ENCODE measurements around the gene KCNQ1. TPM values are rescaled to one million over a fixed set of nuclear protein-coding genes. Genes with fewer than 3 reads are reported as not detected.

The KCNQ1 gene
- total RNA-seq, 1 experiment from 2014 or later: 2.3 TPM

GRCh38 chr11:2525941-2526807 is 81.4 kb downstream of the KCNQ1 start:
- Histone ChIP-seq H3K79me2 (ENCODE audit: insufficient read depth, low read length) (no peaks in the 10 kb centered on the region), H3K27ac (ENCODE audit: insufficient read length, low read depth, low read length) (no peak overlapping the region), H4K20me1 (ENCODE audit: control insufficient read depth, insufficient read depth, insufficient read length) (no peaks in the 10 kb centered on the region), H3K9ac (ENCODE audit: extremely low read depth, insufficient read length, low read length) (no peak overlapping the region), H2AFZ (ENCODE audit: low read length) (no peak overlapping the region), H2BK5ac (ENCODE audit: insufficient read length, low read length) (no peak overlapping the region), H3K4me2 (ENCODE audit: insufficient read depth, insufficient read length, low read length) (no peak overlapping the region), H3K4me1 (ENCODE audit: insufficient read depth, low read length) (no peaks in the 10 kb centered on the region), H3K18ac (ENCODE audit: insufficient read length, low read depth, low read length) (no peak overlapping the region), H2AK5ac (ENCODE audit: insufficient read length, low read length) (no peak overlapping the region), H3K27me3 (ENCODE audit: insufficient read depth, low read length) (no peaks in the 10 kb centered on the region; the same call in 1 of the 2 replicates), H2BK15ac (ENCODE audit: low read depth, low read length) (no peak overlapping the region), H3K23ac (ENCODE audit: insufficient read length, low read depth, low read length) (no peak overlapping the region), H3K14ac (ENCODE audit: insufficient read depth, low read length) (no peak overlapping the region), H3K4ac (ENCODE audit: low read depth, low read length) (no peak overlapping the region), H4K5ac (ENCODE audit: insufficient read length, low read depth, low read length) (no peak overlapping the region), H3K9me3 (ENCODE audit: control insufficient read depth, low read depth, low read length) (no peaks in the 10 kb centered on the region), H3T11ph (ENCODE audit: low read length) (no peak overlapping the region), H3K56ac (ENCODE audit: insufficient read length, low read depth, low read length) (no peak overlapping the region), H3K79me1 (ENCODE audit: insufficient read depth, low read depth, low read length, poor library complexity, severe bottlenecking) (no peaks in the 10 kb centered on the region), H4K8ac (replicated peaks; ENCODE audit: insufficient read length, low read depth, low read length) (no peak overlapping the region), H2BK120ac (ENCODE audit: low read depth, low read length, poor library complexity, severe bottlenecking) (no peak overlapping the region), H2BK12ac (ENCODE audit: insufficient read length, low read depth, low read length) (no peak overlapping the region), H3K23me2 (ENCODE audit: insufficient read length, low read depth, low read length, poor library complexity, severe bottlenecking) (no peaks in the 10 kb centered on the region), H4K91ac (ENCODE audit: insufficient read length, low read depth, low read length) (no peak overlapping the region), H2BK20ac (ENCODE audit: low read depth, low read length, poor library complexity, severe bottlenecking) (no peak overlapping the region)
- DNase-seq: peak; percentile 18
- Mint-ChIP-seq H3K36me3 (ENCODE audit: insufficient read depth in 1 of 3, low read depth in 3 of 3) (no peaks in the 10 kb centered on the region; a peak in 1 of 7 replicates), H3K9me3 (no peaks in the 10 kb centered on the region), H3K27me3 (ENCODE audit: low read depth) (peaks cover 71% of the 10 kb centered on the region), H3K4me1 (peaks cover 0 to 4% of the 10 kb centered on the region in 2 experiments; a peak in 1 of 4 replicates), H3K27ac (no peak overlapping the region), H3K4me3 (no peak overlapping the region)
- TF ChIP-seq CTCF (conservative IDR thresholded peaks at IDR 0.05): no peak
- no CpG with 5 or more reads among the region's 15 CpGs for WGBS (ENCODE audit: extremely low coverage, insufficient read length, low lambda C conversion rate)

All from H9 (cell line).